Keratinocyte (primary cell): Measurements from ENCODE around the gene ERFL. TPM values are rescaled to one million over a fixed set of nuclear protein-coding genes. Genes with fewer than 3 reads are reported as not detected.

ENCODE experiments used
- DNase-seq: peaks from one replicate; pipeline ENCODE4 v3.0.0-alpha.2; 2011; ENCODE audit warnings: low read depth, missing footprints, low spot score
- FAIRE-seq: peaks from 2 replicates; lab custom pipeline; 2011; peaks lifted over from hg19 to GRCh38; lab: Jason Lieb, UNC
- H2AFZ ChIP-seq: 2 replicates; pipeline ENCODE4 v1.6.0; 2012; ENCODE audit warnings: low read length, control low read depth, inconsistent platforms; ENCODE audit not compliant: control insufficient read depth
- H3K27ac ChIP-seq: 2 replicates; pipeline ENCODE4 v1.5.1; 2011; ENCODE audit warnings: low read length; ENCODE audit not compliant: control insufficient read depth, insufficient read depth
- H3K27me3 ChIP-seq: 3 replicates; pipeline ENCODE4 v1.6.0; 2011; ENCODE audit warnings: low read length; ENCODE audit not compliant: control insufficient read depth, insufficient read depth; ENCODE audit errors: extremely low read depth
- H3K36me3 ChIP-seq, 2 experiments: 2 replicates in 1 of 2; 3 replicates in 1 of 2; pipeline ENCODE4 v1.5.1; 2011; ENCODE audit warnings: low read length in 2 of 2, mild to moderate bottlenecking in 1 of 2; ENCODE audit not compliant: control insufficient read depth in 2 of 2, insufficient read depth in 2 of 2; ENCODE audit errors: extremely low read depth in 1 of 2
- H3K4me1 ChIP-seq: 3 replicates; pipeline ENCODE4 v1.5.1; 2011; ENCODE audit warnings: low read length; ENCODE audit not compliant: control insufficient read depth, insufficient read depth; ENCODE audit errors: extremely low read depth
- H3K4me2 ChIP-seq: 3 replicates; pipeline ENCODE4 v1.6.0; 2011; ENCODE audit warnings: low read depth, low read length; ENCODE audit not compliant: control insufficient read depth, insufficient read depth; ENCODE audit errors: extremely low read depth
- H3K4me3 ChIP-seq, 3 experiments: fragments of 200-600 bp in 1 of 3; sonication (generic) in 1 of 3; 2 replicates in 2 of 3; 3 replicates in 1 of 3; pipeline ENCODE4 v1.5.1; 2011 to 2016; ENCODE audit warnings: low read length in 3 of 3, mild to moderate bottlenecking in 3 of 3, control low read depth in 2 of 3, inconsistent platforms in 1 of 3, low read depth in 1 of 3, mixed read lengths in 1 of 3, mixed run types in 1 of 3, moderate library complexity in 1 of 3; ENCODE audit not compliant: control insufficient read depth in 2 of 3, insufficient read depth in 2 of 3; ENCODE audit errors: extremely low read depth in 1 of 3
- H3K79me2 ChIP-seq: 2 replicates; pipeline ENCODE4 v1.6.0; 2012; ENCODE audit warnings: low read length; ENCODE audit not compliant: control insufficient read depth, insufficient read depth
- H3K9ac ChIP-seq: 3 replicates; pipeline ENCODE4 v1.6.0; 2011; ENCODE audit warnings: low read length; ENCODE audit not compliant: control insufficient read depth, insufficient read depth; ENCODE audit errors: extremely low read depth
- H3K9me1 ChIP-seq: 3 replicates; pipeline ENCODE4 v1.6.0; 2011; ENCODE audit warnings: low read length; ENCODE audit not compliant: control insufficient read depth, insufficient read depth; ENCODE audit errors: extremely low read depth
- H3K9me3 ChIP-seq: 2 replicates; pipeline ENCODE4 v1.5.1; 2012; ENCODE audit warnings: low read depth, low read length; ENCODE audit not compliant: control insufficient read depth
- H4K20me1 ChIP-seq: 3 replicates; pipeline ENCODE4 v1.6.0; 2011; ENCODE audit warnings: low read length; ENCODE audit not compliant: control insufficient read depth, insufficient read depth; ENCODE audit errors: extremely low read depth
- EZH2 ChIP-seq: IDR thresholded peaks from one replicate; pipeline ENCODE4 v1.6.1; 2012; ENCODE audit warnings: inconsistent platforms, mild to moderate bottlenecking, low read length, moderate library complexity
- dilution Hi-C: fragments of 300-500 bp; cut with MboI; formaldehyde crosslinking; loops from one replicate; pipeline ENCODE4 v1.7.0; 2020; ENCODE audit warnings: low sequenced_read_pairs; ENCODE audit not compliant: extremely low pct_ligation_motif_present
- polyA plus RNA-seq, 5 experiments: library from polyadenylated mRNA; depleted of rRNA in 3 of 5; stranded (reverse) in 3 of 5; stranded (forward) in 1 of 5; unstranded in 1 of 5; fragments of >200 nt; gene quantifications; 1 replicate in 1 of 5; 2 replicates in 3 of 5; 3 replicates in 1 of 5; pipeline versions ENCODE4 v1.2.1 to v1.2.3, GENCODE V29; 2011 to 2012; ENCODE audit warnings: missing spikeins in 2 of 5, low read depth in 1 of 5, low replicate concordance in 1 of 5
- TF ChIP-seq, protein P1 (sequence below), 3 experiments: IDR thresholded peaks in 1 of 3; conservative IDR thresholded peaks in 1 of 3; optimal IDR thresholded peaks in 1 of 3; 2 replicates in 2 of 3; 3 replicates in 1 of 3; pipeline versions ENCODE3 to v1.5.1; 2011; ENCODE audit warnings: low read length in 3 of 3, mild to moderate bottlenecking in 3 of 3, moderate library complexity in 2 of 3, control low read depth in 1 of 3, inconsistent platforms in 1 of 3; ENCODE audit not compliant: insufficient read depth in 2 of 3; ENCODE audit errors: extremely low read depth in 1 of 3

Gene ERFL
- polyA plus RNA-seq, 1 donor (not counting 4 experiments of a cell fraction or from before 2014, with no cell fraction given), result not detected

DNA sequence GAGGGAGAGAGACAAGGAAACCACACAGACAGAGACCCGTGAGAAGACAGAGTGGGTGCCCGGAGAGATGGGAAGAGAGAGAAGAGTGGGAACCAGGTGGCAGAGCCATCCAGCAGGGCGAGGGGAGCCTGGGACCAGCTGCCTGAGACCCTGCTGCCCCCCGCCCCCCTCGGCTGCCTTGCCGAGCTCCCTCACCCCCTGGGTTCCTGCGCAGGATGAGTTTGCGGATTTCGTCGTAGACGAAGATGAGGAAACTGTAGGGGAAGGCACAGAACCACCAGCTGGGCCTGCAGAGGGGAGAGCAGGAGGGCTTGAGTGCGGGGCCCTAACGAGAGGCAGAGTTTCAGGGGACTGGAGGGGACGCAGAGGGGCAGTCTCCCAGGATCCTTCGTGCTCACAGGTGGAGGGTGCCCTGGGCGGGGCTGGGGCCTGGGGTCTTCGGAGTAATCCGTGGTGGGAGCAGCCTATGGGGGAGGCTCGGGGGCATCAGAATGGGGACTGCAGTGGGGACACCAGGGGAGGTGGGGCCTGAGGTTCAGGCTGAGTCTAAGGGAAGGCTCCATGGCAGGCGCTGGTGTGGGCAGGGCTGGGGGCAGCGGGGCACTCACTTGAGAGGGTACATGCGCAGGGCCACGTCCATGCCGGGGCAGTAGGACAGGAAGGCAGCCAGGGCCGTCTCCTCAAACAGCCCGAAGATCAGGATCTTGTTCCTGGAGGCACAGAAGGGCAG is 39.0 kb upstream of the ERFL start:
- H3K9me1 ChIP-seq, result no peaks in the 10 kb centered on the region
- no peak for TF ChIP-seq EZH2
- TF ChIP-seq, protein P1, sequence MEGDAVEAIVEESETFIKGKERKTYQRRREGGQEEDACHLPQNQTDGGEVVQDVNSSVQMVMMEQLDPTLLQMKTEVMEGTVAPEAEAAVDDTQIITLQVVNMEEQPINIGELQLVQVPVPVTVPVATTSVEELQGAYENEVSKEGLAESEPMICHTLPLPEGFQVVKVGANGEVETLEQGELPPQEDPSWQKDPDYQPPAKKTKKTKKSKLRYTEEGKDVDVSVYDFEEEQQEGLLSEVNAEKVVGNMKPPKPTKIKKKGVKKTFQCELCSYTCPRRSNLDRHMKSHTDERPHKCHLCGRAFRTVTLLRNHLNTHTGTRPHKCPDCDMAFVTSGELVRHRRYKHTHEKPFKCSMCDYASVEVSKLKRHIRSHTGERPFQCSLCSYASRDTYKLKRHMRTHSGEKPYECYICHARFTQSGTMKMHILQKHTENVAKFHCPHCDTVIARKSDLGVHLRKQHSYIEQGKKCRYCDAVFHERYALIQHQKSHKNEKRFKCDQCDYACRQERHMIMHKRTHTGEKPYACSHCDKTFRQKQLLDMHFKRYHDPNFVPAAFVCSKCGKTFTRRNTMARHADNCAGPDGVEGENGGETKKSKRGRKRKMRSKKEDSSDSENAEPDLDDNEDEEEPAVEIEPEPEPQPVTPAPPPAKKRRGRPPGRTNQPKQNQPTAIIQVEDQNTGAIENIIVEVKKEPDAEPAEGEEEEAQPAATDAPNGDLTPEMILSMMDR (optimal IDR thresholded peaks at IDR 0.05 in 1 of 3, IDR thresholded peaks at IDR 0.05 in 1 of 3, conservative IDR thresholded peaks at IDR 0.05 in 1 of 3; ENCODE audit: extremely low read depth in 1 of 3, insufficient read depth in 2 of 3, low read length in 3 of 3), result no peak
- dilution Hi-C loops, result no loop called here
- no peaks in the 10 kb centered on the region for H3K79me2 ChIP-seq
- H3K4me2 ChIP-seq, result no peak overlapping the region
- DNase-seq, result no peak
- H3K4me1 ChIP-seq, result no peaks in the 10 kb centered on the region
- FAIRE-seq, result no peak
- no peaks in the 10 kb centered on the region for H3K9me3 ChIP-seq
- H3K9ac ChIP-seq, result no peak overlapping the region
- no peaks in the 10 kb centered on the region for H3K27me3 ChIP-seq
- H4K20me1 ChIP-seq, result no peaks in the 10 kb centered on the region
- no peak overlapping the region for H3K4me3 ChIP-seq
- no peak overlapping the region for H3K27ac ChIP-seq
- H2AFZ ChIP-seq, result no peak overlapping the region
- no peaks in the 10 kb centered on the region for H3K36me3 ChIP-seq

GRCh38 chr19:41965106-41965505 is 36.9 kb upstream of the ERFL start:
- no peak for FAIRE-seq
- H3K4me1 ChIP-seq, result no peaks in the 10 kb centered on the region

More at GRCh38 chr19:41965106-41965505, 36.9 kb upstream of the ERFL start:
- H3K9me3 ChIP-seq, result no peaks in the 10 kb centered on the region
- H3K27me3 ChIP-seq, result no peaks in the 10 kb centered on the region
- no peaks in the 10 kb centered on the region for H3K9me1 ChIP-seq
- no peak for TF ChIP-seq EZH2
- TF ChIP-seq, protein P1 (optimal IDR thresholded peaks at IDR 0.05 in 1 of 3, IDR thresholded peaks at IDR 0.05 in 1 of 3, conservative IDR thresholded peaks at IDR 0.05 in 1 of 3; ENCODE audit: extremely low read depth in 1 of 3, insufficient read depth in 2 of 3, low read length in 3 of 3), result no peak
- no peaks in the 10 kb centered on the region for H3K36me3 ChIP-seq
- no peaks in the 10 kb centered on the region for H4K20me1 ChIP-seq
- H3K79me2 ChIP-seq, result no peaks in the 10 kb centered on the region
- H2AFZ ChIP-seq, result no peak overlapping the region
- H3K9ac ChIP-seq, result no peak overlapping the region
- DNase-seq, result no peak
- H3K4me2 ChIP-seq, result no peak overlapping the region
- H3K27ac ChIP-seq, result no peak overlapping the region
- dilution Hi-C loops, result no loop called here
- H3K4me3 ChIP-seq, result no peak overlapping the region
